Endometrium (tissue), 2 donors: ENCODE data around the gene RIN2.
"Not testable (repeated sequence)": the region's sequence is repeated elsewhere in the genome, so short reads cannot be mapped to it uniquely, and the experiment has no call there.

Source experiments
- FAIRE-seq: peaks from 2 replicates; lab custom pipeline; 2012; peaks lifted over from hg19 to GRCh38; lab: Jason Lieb, UNC
- donor health status: control.
- donor health status: control.

RIN2 gene

DNA sequence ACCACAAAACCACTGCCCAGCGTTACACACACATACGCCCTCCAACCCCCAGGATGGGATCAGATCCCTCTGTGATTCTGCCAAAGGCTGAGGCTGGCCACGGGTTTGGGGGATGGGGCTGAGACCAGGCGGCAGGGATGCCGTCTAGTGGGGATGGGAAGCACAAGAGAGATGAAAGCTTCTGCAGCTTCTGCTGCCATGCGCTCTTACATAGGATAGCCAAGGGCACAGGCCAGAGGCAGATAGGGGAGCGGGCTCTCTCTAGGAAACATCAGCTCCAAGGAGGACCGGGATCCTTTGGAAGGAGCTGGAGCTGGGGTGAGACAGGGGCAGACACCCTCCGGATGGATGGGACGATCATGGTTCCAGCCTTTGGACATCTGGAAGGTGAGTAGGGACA is 18.7 kb upstream of the RIN2 start:
- no peak for FAIRE-seq

DNA sequence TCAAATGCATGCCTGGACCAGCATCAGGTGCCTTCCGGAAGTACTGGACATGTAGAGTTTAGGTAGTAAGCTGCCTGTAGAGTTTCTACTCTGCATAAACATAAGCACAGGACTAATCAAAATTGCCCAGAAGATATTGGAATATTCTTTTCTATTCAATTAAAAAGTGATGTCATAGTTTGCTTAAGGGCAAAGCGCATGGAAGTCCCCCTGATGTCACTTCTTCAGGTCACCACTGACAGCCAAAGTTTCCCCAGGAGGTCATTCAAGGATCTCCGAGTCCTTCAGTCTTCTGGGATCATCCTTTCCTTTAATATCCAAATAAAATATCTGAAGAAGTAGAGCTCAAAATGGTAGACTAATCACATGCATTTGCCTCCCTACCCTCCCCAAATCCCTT is 17.5 kb upstream of the RIN2 start:
- FAIRE-seq: no peak

DNA sequence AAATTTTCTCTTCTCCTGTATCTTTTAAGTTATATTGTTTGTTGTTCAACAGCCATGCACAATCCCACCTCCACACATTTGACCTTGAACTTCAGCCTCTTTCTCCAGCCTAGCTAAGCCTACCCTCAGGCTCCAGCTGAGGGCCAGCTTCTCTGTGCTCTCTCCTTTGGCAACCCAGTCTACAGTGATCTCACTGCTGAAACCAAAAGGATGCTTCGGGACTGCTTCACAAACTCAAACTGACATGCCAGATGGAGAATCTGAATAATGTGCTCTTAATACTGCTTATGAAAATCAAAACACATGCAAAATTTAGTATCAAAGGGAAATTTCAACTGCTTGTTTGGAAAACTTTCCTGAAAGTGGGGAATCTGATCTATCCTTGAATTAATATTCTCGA is 16.1 kb upstream of the RIN2 start:
- FAIRE-seq: no peak

DNA sequence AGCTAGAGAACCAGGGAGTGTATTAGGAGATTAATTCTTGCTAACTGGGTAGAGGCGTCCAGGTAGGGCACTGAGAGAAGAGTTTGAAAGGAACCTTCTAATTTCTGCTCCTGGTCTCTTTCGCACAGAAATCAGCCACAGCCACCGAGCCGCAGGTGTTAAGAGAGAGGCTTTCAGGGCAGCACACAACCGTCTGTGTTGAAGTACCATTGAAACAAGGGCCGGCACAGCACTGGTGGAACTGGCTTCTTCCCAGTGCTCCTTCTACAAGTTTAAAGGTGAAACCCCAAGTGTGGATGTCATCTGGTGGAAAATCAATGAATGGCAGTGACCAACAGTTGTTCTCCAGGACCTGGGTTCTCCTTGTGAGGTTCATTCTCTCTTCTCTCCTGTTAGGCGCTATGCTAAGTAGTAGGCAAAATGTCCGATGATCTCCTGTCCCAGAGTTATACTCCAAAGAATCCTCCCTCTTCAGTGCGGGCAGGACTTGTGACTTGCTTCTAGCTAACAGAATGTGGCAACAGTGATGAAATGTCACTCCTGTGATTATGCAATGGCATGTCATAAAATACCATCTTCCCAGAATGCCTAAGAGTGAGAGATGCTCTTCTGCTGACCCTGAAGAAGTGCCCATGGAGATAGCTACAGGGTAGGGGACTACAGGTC is 15.0 kb upstream of the RIN2 start:
- no peak for FAIRE-seq

DNA sequence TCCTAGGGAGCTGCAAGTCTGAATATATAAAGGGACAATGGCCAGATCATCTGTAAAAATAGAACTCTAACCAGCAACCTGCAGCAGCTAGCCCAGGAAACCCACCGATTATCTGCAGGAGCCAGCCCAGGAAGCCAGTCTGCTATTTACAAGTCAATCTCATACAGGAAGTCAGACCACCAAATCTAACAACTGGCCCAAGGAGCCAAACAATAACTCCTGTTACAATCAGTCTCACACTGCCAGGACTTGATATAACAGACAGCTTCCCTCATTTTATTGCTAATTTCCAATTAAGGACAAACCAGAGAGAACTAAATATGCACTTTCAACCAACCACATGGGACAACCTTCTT is 14.4 kb upstream of the RIN2 start:
- no peak for FAIRE-seq

DNA sequence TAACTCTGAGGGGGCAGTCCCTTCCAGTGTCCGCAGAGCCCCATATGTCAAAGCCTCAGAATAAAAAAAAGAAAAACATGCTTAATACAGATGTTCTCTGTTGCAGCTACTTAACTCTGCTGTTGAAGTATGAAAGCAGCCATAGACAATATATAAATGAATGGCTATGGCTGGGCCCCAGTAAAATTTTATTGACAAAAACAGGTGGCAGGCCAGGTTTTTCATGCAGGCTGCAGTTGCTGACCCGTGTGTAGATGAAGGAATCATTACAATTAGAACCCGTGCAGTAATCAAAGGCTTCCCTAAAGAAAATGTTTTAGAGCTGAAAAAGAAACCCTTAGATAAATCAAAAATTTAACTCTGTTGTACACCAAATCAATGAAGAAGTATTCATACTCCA is 13.0 kb upstream of the RIN2 start:
- FAIRE-seq: no peak

DNA sequence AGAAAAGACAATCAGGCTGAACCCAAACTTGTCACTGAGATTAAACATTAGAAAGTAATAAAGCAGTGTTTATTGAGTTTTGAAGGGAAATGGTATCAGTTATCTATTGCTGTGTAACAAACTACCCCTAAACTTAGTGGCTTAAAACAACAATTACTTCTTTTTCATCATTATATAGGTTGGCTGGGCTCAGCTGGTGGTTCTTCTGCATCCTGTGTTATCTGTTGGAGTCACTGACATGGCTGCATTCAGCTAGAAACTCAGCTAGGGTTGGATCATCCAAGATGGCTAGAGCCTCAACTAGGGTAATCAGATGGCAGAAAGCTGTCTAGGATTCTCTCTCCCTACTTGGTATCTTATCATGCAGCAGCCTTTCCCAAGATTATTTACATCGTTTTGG is 12.5 kb upstream of the RIN2 start:
- no peak for FAIRE-seq

DNA sequence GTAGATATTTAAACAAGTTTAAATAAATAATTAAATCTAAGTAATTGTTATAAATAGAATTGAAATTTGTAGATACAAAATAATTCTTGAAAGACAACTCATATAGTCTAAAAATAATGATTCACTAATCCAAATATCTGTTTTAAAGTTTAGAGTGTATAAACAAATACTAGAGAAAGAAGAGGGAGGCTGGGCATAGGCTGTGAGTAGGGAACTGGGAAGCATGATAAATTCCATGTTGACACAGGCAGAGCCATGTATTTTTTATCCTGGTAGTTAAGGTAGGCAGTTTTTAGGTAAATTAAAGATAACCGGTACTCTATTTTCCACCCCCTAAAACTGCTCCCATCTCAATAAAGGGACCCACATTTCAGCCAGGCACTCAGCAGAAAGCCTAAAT is 11.7 kb upstream of the RIN2 start:
- FAIRE-seq: no peak

DNA sequence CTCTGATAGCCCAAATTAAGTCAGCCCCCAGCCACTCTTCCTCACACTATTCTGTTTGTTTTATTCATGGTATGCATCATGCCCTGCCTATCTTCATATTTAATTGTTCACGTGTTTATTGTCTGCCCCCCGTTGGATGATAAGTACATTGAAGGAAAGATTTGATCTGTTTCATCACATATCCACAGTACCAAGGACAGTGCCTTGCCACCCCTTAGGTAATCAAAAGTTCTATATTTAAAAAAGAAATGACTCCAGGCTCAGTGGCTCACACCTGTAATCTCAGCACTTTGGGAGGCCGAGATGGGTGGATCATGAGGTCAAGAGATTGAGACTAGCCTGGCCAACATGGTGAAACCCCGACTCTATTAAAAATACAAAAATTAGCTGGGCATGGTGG is 10.2 kb upstream of the RIN2 start:
- FAIRE-seq: no peak

DNA sequence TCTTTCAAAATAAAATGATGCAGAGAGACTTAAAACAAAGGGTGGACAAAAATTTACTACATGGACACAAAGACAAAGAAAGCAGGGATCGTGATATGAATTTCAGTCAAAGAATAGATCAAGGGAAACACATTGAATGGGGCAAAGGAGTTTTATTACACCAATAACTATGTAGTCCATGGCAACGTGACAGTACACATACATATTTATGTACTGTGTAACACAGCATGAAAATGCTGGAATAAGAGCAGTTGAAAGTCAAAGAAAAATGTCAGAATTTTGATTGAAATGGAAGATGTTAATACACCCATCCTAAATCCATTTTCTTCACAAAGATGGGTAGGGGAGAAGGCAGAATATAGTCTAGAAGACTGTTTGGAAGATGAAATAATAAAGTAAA is 9.4 kb upstream of the RIN2 start:
- no peak for FAIRE-seq

DNA sequence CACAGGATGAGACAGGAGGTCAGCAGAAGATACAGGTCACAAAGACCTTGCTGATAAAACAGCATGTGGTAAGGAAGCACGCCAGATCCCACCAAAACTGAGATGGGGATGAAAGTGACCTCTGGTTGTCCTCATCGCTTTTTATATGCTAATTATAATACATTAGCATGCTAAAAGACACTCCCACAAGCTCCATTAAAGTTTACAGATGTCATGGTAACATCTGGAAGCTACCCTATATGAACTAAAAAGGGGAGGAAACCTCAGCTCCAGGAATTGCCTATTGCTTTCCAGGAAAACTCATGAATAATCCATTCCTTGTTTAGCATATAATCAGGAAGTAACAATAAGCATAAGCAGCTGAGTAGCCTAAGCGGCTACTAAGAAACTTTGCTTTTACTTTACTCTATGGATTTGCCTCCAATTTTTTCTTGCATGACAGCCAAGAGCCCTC is 8.4 kb upstream of the RIN2 start:
- no peak for FAIRE-seq

DNA sequence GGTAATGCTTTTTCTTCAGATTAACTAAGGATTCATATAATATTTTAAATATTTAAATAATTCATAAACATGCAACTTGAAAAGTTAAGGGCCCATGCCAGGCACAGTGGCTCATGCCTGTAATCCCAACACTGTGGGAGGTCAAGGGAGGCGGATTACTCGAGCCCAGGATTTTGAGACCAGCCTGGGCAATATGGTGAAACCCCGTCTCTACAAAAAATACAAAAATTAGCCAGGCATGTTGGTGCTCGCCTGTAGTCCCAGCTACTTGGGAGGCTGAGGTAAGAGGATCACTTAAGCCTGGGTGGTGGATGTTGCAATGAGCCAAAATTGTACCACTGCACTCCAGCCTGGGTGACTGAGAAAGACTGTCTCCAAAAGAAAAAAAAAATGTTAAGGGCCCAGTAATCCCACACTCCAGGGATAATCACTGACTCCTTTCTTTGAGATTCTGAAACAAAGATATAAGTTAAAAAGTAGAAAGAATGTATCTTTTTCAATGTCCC is 7.9 kb upstream of the RIN2 start:
- FAIRE-seq: no peak

DNA sequence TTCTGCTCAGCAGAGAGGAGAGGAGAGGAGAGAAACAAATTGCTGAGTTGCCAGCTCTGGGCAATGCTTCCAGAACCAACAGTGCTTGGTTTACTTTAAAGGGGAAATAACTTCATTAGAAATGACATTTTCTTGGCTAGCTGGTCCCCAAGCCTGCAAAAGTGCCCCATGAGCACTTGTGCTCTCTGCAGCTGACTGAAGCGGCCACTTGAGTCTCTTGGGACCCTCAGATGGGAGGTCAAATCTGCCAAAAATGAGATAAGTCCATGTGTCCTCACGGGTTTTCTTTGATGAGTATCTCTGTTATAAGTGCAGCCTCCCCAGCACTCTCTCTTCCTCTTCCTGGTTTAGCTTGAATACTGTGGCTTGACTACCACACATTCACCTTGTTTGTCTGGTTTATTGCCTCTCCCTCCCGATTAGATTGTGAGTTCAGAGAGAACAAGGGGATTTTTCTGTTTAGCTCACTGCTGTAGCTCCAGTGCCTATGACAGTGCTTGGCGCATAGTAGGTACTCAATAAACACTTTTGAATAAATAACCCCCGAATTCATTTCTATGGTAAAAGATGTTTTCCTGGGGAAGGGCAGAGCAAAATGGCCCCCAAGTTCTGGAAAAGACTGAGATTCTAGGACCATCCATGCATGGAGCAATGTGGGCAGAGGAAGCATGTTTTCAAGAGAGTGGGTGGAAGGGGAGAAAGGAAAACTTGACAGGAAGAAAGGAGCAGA is 7.0 kb upstream of the RIN2 start:
- FAIRE-seq: no peak

DNA sequence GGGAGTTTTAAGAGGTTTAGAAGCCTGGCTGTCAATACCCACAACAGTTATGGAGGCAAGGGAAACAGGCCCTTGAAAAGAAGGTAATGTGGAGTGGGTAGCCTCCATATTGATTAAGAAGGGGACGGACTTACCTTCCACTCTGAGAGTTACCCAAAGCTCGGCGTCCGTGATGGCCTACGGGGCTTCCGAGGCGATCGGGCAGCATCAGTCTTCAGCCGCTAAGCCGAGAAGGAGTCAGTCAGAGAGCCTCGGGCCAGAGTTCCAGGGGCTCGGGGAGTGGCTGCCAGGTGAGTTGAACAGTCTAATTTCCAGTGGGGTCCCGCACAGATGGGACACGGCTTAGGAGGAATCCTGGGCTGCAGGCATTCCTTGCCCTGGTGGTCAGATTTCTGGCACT is 3.9 kb upstream of the RIN2 start:
- not testable (repeated sequence) for FAIRE-seq

DNA sequence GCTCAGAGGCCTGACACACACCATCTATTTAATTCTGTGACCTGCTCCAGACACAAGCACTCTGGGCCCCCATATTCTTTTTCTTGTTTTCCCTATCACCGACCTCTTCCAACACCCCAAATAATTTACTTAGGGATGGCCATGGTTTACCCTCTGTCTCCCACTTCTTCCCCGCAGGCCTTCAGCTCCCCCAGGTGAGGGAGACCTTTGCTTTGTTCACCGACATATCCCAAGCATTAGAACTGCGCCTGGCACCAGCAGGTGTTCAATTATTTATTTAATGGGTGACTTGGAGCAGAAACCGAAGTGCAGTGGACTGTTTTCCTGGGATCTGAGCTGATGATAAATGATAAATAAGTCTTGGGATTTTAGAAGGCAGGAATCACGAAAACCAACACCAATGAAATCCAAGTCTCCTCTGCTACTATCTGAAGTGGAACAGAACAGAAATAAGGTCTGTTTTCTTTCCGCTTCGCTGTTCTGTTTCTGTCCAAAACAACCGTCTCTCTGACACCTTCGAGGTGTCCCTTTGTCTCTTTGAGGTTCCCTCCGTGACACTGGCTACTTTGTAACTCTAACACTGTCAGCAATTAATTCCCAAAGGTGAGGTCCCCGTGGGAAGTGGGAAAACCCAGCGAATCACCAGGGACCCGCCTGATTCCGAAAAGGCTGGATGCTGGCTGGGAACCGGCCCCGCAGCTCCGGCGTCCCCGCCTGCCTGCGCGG is 1.1 kb upstream of the RIN2 start:
- no peak for FAIRE-seq

DNA sequence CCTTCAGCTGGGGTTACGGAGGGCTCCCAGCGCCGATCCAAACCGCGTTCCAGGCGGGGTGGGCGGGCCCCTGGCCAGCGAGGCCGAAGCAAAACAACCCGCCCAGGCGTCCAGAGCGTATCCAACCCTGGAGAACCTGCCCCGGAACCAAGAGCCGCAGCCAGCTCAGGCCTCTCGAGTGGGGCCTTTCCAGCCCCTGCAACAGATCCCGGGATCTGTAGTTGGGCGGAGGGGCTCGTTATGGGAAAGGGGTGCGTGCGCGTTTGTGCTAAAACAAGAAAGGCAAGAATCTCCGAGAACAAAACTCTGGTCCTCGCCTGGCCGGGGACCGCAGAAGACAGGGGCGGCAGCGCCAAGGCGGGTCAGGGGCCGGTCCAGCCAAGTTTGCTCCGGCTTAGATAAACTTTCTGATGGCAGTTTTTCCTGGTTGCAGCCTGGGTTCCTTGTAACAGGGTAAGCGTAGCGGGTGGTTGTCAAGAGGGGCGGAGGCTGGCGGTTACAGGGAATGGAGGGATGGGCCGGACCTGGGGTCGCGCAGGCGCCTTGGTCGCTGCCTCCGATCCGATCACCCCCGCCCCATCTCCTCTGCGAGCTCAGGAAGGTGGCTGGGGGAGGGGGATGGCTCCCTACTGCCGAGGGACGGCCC is 448 bp upstream of the RIN2 start:
- peak; percentile 76 for FAIRE-seq

DNA sequence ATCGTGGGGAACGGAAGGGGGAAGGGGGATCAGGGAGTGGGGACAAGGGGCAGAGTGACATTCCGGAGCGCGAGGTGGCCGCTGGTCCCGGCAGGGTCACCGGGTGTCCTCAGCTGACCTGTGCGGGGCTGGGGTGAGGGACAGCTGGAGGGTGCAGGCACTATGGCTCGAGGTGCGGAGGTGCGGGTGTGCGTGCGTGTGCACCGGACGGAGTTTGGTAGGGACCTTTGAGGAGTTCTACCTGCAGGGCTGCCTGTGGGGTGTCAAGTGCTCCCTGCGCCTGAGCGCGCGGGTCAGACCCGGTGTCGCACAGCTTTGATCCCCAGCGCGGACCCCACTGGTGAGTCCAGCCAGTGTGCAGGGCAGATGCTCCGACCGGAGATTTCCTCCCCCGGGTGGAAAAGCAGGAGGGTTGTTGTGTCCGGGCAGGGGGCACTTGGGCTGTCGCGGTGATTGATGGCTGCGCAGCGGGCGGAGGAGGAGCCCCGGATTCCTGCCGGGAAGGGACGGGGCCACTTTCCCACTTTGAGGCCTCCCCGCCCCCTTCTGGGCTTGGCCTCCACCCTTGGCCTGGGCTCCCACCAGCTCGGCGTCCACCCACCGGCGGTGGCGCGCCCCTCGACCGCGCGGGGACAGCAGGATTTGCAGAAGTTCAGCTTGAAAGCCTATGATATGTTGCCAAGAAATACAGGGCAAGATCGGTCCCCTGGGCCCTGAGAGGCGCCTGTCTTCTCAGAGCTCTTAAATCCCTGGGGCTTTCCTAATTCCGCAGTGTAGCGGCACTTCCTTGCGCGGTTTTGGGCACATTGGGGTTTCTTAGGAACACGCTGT is 658 bp downstream of the RIN2 start:
- no peak for FAIRE-seq

DNA sequence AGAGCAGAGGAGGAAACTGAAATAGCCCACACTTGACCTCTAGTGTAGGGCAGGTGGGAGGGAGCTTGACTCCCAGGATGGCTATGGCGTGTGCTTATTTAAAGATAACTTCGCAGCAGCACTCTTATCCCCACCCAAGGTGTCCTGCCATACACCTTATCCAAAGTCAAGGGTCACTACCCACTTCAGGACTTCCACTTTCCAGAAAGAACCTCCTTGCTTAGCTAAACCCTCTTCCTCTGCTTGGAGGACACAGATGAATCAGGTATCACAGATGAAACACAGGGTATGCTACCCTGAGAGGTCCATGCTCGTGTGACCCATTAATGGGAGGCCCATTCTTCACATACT is 2.3 kb downstream of the RIN2 start:
- FAIRE-seq: no peak

DNA sequence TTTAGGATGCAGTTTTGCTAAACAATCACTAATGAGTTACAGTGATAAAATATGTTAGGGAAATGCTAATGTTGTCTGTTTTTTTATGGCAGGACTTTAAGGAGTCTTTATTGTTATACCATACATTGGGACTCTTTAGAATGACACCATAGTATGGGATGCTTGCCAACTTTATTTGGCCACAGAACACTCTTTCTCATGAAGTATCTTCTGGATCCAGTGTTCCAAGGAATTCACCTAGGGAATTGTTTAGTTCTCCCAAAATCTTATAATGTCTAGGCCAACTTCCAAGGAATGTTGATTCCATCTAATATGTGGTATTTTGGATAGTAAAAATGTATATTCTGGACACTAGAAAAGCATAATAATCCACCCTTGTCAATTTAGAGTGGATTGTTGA is 3.3 kb downstream of the RIN2 start:
- FAIRE-seq: no peak

DNA sequence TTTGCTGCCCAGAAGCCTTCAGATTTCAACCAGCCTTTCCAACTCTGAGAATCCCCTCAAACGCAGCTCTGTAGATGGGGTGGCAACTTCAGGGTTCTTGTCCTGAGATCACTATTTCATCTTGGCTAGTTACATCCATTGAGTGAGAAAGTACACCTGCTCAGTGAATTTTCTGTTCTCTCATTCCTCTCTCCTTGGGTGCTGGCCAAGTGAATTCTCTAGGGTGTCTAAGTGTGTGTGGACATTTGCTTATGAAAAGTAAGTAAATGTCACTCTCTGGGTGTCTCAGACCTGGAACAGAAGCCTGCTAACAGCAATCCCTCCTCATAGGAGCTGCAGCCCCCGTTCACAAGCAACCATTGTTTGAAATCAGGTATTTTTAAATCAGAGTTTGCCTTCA is 3.8 kb downstream of the RIN2 start:
- no peak for FAIRE-seq

DNA sequence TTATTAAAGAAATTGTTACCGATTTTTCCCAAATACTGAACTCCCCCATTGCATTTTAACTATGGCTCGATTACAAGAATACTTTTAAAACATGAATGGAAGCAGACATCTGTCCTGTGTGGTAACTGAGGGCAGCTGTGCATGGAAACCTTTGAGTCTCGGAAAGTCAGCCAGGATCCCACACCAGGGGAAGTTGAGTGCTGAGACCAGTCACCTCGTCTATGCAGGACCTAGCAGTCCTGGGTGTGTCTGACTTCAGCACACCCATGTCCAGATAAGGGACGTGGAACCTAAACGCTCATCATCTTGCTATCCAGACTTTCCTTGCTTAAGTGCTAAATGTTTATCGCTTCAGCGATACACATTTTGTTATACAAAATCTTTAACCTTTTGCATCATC is 6.1 kb downstream of the RIN2 start:
- no peak for FAIRE-seq

DNA sequence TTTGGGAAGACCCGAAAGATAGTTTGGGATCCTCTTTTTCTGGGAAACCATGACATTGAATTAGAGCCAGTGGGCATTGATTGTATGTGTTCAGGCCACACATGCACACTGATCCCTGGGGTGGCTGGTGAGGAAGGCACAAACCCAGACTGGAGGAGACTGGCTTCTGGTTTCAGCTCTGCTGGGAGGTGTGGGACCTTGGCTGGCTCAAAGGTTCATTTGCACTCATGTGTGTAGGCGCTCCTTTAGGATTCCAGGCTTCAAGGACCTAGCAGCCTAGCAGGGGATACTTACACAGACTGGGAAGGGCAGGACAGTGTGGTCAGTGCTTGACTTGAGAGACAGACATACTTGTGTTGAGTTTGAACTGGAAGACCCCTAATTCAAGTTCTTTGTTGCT is 7.2 kb downstream of the RIN2 start:
- FAIRE-seq: no peak
